ENCODE results near the gene DOK6. TPM values are rescaled to one million over a fixed set of nuclear protein-coding genes. Genes with fewer than 3 reads are reported as not detected.

Gene DOK6
- total RNA-seq, 1 experiment from 2014 or later = not detected

- BruUV-seq (replicated peaks) = no TSS peak
- CTCF ChIA-PET = no interaction called here
- Mint-ChIP-seq H3K27ac (ENCODE audit: unreplicated experiment) (no peak overlapping the region), H3K9me3 (ENCODE audit: low read depth, unreplicated experiment) (no peaks in the 10 kb centered on the region), H3K4me3 (ENCODE audit: low read depth, unreplicated experiment) (no peak overlapping the region), H3K4me1 (ENCODE audit: low read depth, unreplicated experiment) (no peaks in the 10 kb centered on the region), H3K27me3 (ENCODE audit: unreplicated experiment) (no peaks in the 10 kb centered on the region), H3K36me3 (ENCODE audit: insufficient read depth, unreplicated experiment) (no peaks in the 10 kb centered on the region)
- no peak for TF ChIP-seq CTCF (IDR thresholded peaks at IDR 0.05; ENCODE audit: unreplicated experiment)
- no peak for DNase-seq
- intact Hi-C loops (cut with micrococcal nuclease; ENCODE audit: unreplicated experiment) = no loop called here
These were observed 286.2 kb downstream of the DOK6 start for GRCh38 chr18:69686861-69687260.

GRCh38 chr18:69689121-69689759 is 288.6 kb downstream of the DOK6 start:
- H3K4me1 Mint-ChIP-seq (ENCODE audit: low read depth, unreplicated experiment) = no peaks in the 10 kb centered on the region
- intact Hi-C loops (cut with micrococcal nuclease; ENCODE audit: unreplicated experiment) = no loop called here
- H3K36me3 Mint-ChIP-seq (ENCODE audit: insufficient read depth, unreplicated experiment) = no peaks in the 10 kb centered on the region
- no peak for TF ChIP-seq CTCF (IDR thresholded peaks at IDR 0.05; ENCODE audit: unreplicated experiment)
- no peak overlapping the region for H3K4me3 Mint-ChIP-seq (ENCODE audit: low read depth, unreplicated experiment)
- no peaks in the 10 kb centered on the region for H3K27me3 Mint-ChIP-seq (ENCODE audit: unreplicated experiment)
- CTCF ChIA-PET = no interaction called here
- no TSS peak for BruUV-seq (replicated peaks)
- no peaks in the 10 kb centered on the region for H3K9me3 Mint-ChIP-seq (ENCODE audit: low read depth, unreplicated experiment)
- no peak overlapping the region for H3K27ac Mint-ChIP-seq (ENCODE audit: unreplicated experiment)
- no peak for DNase-seq

- Mint-ChIP-seq H3K4me1 (ENCODE audit: low read depth, unreplicated experiment) (no peaks in the 10 kb centered on the region), H3K36me3 (ENCODE audit: insufficient read depth, unreplicated experiment) (no peaks in the 10 kb centered on the region), H3K9me3 (ENCODE audit: low read depth, unreplicated experiment) (no peaks in the 10 kb centered on the region), H3K4me3 (ENCODE audit: low read depth, unreplicated experiment) (no peak overlapping the region), H3K27me3 (ENCODE audit: unreplicated experiment) (no peaks in the 10 kb centered on the region), H3K27ac (ENCODE audit: unreplicated experiment) (no peak overlapping the region)
- TF ChIP-seq CTCF (IDR thresholded peaks at IDR 0.05; ENCODE audit: unreplicated experiment) = no peak
- CTCF ChIA-PET = no interaction called here
- no TSS peak for BruUV-seq (replicated peaks)
- DNase-seq = no peak
- intact Hi-C loops (cut with micrococcal nuclease; ENCODE audit: unreplicated experiment) = no loop called here
These were observed 290.5 kb downstream of the DOK6 start for GRCh38 chr18:69691008-69691760.

- H3K4me1 Mint-ChIP-seq (ENCODE audit: low read depth, unreplicated experiment) = no peaks in the 10 kb centered on the region
- no peak overlapping the region for H3K27ac Mint-ChIP-seq (ENCODE audit: unreplicated experiment)
- no peak for TF ChIP-seq CTCF (IDR thresholded peaks at IDR 0.05; ENCODE audit: unreplicated experiment)
- no peak for DNase-seq
- no peak overlapping the region for H3K4me3 Mint-ChIP-seq (ENCODE audit: low read depth, unreplicated experiment)
- H3K36me3 Mint-ChIP-seq (ENCODE audit: insufficient read depth, unreplicated experiment) = no peaks in the 10 kb centered on the region
- CTCF ChIA-PET = no interaction called here
- intact Hi-C loops (cut with micrococcal nuclease; ENCODE audit: unreplicated experiment) = no loop called here
- no TSS peak for BruUV-seq (replicated peaks)
- no peaks in the 10 kb centered on the region for H3K9me3 Mint-ChIP-seq (ENCODE audit: low read depth, unreplicated experiment)
- H3K27me3 Mint-ChIP-seq (ENCODE audit: unreplicated experiment) = no peaks in the 10 kb centered on the region
These were observed 296.4 kb downstream of the DOK6 start for GRCh38 chr18:69697069-69697468.

Data from Calu3 (cell line).